ENCODE measurements around the gene DMAP1. TPM values are rescaled to one million over a fixed set of nuclear protein-coding genes. Genes with fewer than 3 reads are reported as not detected.

The DMAP1 gene
- total RNA-seq, 1 experiment from 2014 or later: 45.5 TPM

DNA sequence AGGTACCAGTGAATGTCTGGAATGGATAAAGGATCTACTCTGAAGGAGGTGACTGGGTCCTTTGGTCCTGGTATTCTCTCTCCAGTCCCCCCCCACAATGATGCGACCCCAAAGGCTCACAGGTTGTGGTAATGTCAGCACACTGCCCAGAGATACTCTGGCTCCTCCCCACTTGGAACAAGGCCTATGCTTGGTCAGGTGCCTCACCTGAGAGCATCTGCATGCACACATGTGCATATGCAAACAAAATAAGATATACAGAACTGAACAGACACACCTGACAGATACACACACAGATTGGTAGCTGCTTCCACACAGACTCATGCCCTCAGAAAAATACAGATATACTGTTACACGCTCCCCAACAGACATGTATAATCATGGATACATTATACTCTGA is 33.5 kb downstream of the DMAP1 start:
- in situ Hi-C loops (cut with HindIII; ENCODE audit: low pct_unique_long_range_greater_than_20kb, low sequenced_read_pairs): no loop called here
- no peak for DNase-seq (ENCODE audit: low read depth)

DNA sequence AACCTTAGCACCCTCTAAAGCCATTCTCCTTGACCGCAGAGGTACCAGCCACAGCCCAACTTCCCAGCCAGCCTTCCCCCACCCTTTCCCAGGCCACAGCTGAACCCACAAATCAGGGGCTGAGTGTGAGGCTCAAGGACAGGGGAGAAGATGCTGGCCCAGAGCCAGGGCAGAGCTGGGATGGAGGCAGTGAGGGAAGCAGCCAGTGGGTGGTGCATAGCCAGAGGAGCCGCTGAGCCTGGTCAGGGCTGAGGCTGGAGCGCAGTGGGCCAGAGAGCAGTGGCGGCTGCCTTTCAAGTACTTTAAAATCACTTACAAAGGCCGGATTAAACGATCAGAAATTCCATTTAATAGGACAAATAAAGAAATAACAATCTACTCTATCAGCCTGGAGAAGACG is 36.3 kb downstream of the DMAP1 start:
- in situ Hi-C loops (cut with HindIII; ENCODE audit: low pct_unique_long_range_greater_than_20kb, low sequenced_read_pairs): no loop called here
- DNase-seq (ENCODE audit: low read depth): no peak

DNA sequence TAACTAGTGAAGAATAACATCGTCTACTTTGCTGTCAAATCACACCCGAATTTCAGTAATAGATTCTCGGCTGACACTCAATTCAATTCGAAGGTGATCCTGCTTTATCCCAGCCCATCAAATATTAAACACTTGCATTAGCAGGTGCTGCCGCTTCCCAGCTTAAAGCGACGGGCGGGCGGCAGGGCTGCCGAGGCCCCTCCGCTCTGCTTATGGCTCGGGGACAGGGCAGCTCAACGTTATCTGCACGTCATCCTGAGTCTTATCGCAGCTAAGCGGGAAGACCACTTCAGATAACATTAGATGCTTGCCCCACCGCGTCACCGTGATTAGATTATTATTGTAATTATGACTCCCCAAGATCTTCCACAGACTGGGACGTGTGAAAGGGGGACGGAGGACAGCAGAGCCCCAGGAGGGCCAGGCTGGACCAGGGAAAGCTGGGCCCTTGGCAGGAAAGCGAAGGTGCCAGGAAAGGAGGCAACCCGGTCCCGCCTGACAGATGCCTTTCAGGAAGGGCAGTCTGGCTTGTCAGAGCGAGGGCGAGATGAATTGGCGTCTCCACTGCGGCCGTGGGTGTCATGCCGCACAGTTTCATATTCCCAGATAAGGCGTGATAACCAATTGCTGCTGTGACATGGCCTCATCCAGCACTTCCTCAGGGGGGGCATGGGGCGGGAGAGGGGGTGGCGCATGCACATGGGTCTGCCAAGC is 37.0 kb downstream of the DMAP1 start:
- no peak for DNase-seq (ENCODE audit: low read depth)
- in situ Hi-C loops (cut with HindIII; ENCODE audit: low pct_unique_long_range_greater_than_20kb, low sequenced_read_pairs): no loop called here

DNA sequence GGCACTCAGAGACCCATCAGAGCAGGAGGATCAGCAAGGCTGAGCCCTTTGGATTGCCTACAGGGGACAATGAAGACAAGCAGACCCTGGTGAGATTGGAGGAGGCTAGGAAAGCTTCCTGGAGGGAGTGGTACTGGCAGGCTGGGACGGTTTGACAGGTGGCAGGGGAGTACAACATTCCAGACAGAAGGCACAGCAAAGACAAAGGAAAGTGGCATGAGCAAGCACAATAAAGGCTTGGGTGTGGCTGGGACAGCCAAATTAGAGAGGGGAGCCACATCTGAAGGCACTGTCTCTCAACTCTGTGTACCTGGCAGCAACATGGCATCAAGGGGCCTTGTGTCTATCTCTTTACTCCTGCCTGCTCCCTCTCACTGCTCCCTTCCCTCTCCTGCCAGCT is 38.2 kb downstream of the DMAP1 start:
- in situ Hi-C loops (cut with HindIII; ENCODE audit: low pct_unique_long_range_greater_than_20kb, low sequenced_read_pairs): no loop called here
- DNase-seq (ENCODE audit: low read depth): no peak

DNA sequence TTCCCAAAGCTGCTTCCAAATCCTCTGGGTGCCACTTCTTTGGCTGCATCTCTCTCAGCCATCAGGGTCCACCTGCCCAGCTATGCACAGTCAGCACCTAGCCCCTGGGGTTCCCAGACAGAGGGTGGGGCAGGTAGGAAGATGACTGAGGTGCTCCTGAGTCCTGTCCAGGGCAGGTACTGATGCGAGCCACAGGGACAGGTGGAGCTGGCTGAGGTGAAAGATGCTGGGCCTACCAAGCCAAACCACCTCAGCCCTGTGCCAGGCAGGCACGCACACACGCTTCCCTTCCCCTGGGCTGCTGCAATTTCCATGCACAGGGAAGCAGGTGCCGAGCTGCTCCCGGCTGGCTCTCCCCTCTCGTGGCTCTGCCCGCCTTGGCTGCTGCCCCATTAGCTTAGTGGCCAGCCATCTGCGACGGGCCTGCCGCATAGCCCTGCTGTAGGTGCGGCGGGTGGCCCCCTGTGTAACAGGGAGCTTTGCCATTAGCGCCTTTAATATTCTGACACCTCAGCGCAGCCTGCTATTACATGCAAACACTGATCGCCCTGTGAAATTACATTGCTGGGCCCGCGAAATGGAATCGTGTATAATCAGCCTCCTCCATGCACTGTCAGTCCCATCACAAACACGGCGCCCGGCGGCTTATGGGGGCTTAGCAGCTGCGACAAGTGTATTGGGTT is 38.9 kb downstream of the DMAP1 start:
- DNase-seq (ENCODE audit: low read depth): no peak
- in situ Hi-C loops (cut with HindIII; ENCODE audit: low pct_unique_long_range_greater_than_20kb, low sequenced_read_pairs): no loop called here

DNA sequence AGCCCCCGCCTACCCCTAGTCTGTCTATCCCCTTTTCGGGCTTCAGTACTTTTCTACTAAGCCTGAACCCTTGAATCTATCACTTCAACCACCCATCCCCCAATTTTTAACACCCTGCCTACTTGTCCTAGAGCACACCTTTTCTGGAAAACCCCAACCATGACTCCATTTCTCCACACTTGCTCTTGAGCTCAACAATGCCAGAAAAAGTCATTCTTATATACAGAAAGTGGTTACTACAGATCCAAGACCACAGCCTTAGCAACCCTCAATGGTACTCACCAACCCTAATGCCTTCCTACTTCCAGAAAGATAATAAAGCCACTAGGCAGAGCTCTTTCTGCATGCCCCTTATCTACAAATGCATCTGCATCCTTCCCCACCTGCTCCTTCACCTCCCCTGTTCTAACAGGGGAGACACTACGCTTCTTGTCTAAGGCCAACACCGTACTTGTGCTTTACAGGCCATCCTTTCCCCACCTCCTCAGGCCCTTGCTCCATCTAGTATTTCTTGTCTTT is 41.2 kb downstream of the DMAP1 start:
- DNase-seq (ENCODE audit: low read depth): no peak
- in situ Hi-C loops (cut with HindIII; ENCODE audit: low pct_unique_long_range_greater_than_20kb, low sequenced_read_pairs): no loop called here

DNA sequence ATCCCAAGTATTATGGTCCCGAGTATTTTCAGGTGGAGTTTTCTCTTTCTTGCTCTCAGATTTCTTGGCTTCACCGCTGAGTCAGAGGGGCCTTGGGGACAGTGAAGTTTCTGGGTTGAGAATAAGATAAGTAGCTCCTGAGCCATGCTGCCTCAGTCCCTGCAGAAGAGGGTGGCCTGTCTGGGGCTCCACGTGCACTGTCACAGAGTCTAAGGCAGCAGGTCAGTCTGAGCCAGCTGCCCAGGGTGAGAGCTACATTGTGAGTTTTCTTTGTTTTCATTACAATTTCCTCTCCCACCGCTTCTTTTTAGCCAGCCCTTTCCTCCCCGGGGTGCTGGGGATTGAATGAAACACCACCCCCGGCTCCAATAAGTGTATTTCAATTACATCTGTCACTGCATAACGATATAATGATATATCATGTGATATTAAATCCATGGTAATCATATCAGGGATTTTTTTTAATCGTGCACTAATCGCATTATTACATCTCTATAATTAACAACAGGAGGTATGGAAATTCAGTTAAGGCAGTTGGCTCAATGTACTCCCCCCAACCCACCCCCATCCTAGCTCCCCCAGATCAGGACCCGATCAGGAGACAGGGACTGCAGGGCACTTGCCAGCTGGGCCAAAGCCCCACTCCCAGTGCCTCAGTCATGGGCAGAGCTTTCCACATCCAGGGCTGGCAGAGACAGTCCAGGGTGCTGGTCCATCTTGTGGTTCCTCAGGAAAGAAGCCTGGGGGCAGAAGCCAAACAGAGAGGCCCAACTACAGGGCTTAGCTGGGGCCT is 43.7 kb downstream of the DMAP1 start:
- no peak for DNase-seq (ENCODE audit: low read depth)
- in situ Hi-C loops (cut with HindIII; ENCODE audit: low pct_unique_long_range_greater_than_20kb, low sequenced_read_pairs): no loop called here

DNA sequence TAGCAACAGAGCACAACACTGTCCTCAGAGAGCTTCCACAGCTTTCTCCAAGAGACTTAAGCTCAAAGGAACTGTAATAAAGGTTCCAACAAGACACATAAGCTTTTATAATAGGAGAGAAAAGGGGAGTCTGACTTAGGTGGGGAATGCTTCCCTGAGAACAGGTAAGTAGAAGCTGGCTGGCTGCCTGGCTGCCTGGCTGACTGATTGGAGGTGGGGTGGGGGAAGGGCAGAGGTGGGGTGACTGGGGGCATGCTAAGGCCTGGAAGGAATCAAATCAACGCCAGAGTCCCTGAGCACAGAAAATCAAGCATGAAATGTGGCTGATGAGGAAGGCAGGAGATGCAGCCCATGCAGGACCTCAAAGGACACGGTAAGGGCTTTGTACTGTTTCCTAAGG is 45.8 kb downstream of the DMAP1 start:
- in situ Hi-C loops (cut with HindIII; ENCODE audit: low pct_unique_long_range_greater_than_20kb, low sequenced_read_pairs): no loop called here
- DNase-seq (ENCODE audit: low read depth): no peak

DNA sequence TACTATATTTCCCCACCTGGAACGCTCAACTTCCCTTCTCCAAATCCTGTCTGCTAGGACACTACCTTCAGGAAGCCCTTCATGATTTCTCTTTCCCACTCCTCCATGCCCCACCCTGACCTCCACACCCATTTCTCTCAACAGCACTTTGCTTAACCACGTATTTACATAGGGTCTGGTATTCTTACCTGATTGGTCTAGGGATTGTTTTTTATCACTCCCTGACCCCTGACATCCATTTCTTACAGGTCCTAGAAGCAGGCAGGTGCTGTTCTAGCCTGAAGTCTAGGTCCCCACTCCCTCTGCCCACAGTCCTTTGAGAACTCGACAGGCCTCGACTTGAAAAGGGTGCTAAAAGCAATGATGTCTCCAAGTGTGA is 47.5 kb downstream of the DMAP1 start:
- in situ Hi-C loops (cut with HindIII; ENCODE audit: low pct_unique_long_range_greater_than_20kb, low sequenced_read_pairs): no loop called here
- DNase-seq (ENCODE audit: low read depth): no peak

DNA sequence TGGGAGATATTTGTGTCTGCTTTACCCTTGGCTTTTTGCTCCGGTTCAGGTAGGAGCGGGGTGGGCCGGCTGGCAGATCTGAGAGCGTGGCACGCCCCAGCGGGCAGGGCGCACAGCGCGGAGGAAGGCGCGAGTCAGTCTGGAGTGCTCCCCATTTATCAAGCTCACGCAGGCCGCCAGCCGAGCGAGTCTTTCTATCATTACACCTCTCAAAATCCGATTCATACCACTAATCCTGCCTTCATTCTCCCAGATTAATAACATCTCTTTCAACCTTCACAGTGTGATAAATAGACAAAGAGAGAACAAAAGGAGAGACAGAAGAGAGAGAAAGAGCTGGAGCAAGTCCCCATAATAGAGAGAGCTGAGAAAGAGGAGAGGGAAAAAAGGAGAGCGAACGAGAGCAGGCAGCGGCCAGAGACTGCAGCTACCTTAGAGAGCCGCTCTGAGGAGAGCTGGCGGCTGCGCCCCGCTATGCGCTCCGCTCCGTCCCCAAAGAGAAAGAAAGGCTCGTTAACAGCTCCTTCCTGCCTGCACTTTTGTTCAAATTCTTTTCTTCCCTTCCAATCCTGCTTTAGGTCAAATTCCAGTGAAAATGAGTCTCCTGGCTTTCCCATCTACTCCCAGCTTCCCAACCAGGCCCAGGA is 48.0 kb downstream of the DMAP1 start:
- in situ Hi-C loops (cut with HindIII; ENCODE audit: low pct_unique_long_range_greater_than_20kb, low sequenced_read_pairs): no loop called here

DNA sequence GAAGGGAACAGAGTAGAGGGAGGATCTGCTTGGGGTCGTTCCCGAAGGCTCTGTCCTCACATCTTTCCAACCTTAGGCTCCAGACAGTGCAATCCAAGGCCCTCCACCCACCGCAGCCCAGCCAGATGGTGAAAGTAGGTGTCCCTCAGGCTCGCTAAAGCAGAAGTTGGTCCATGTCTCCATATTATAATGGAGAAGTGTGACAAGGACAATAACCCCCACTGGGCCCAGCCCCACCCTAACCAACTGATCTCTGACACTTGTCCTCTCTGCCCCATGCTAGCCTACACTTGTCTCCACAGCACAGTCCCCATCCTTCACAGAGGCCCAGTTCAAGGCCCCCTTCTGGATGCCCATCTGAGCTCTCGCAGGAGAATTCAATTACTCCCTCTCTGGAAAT is 48.7 kb downstream of the DMAP1 start:
- DNase-seq (ENCODE audit: low read depth): no peak
- in situ Hi-C loops (cut with HindIII; ENCODE audit: low pct_unique_long_range_greater_than_20kb, low sequenced_read_pairs): no loop called here

More for the DNA sequence above, 48.0 kb downstream of the DMAP1 start:
- no peak for DNase-seq (ENCODE audit: low read depth)

DNA sequence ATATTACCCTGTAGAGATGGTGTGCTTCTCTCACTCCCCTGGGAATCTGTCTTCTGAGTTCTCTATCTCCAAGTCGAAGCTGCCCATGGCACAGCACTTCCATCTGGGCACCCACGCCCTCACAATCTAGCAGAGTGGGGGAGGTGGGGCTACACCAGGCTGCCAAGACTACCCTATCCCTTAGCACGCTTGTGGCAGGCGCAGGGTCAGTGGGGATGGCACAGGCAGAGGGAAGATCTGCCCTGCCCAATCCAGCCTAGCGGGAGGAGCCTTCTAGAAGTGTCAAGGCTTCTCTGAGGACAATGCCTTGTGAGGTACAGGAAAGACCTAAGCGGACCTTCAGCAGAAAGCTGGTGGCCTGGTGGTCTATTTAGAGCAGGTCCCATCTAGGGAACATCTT is 49.1 kb downstream of the DMAP1 start:
- in situ Hi-C loops (cut with HindIII; ENCODE audit: low pct_unique_long_range_greater_than_20kb, low sequenced_read_pairs): no loop called here
- DNase-seq (ENCODE audit: low read depth): no peak

DNA sequence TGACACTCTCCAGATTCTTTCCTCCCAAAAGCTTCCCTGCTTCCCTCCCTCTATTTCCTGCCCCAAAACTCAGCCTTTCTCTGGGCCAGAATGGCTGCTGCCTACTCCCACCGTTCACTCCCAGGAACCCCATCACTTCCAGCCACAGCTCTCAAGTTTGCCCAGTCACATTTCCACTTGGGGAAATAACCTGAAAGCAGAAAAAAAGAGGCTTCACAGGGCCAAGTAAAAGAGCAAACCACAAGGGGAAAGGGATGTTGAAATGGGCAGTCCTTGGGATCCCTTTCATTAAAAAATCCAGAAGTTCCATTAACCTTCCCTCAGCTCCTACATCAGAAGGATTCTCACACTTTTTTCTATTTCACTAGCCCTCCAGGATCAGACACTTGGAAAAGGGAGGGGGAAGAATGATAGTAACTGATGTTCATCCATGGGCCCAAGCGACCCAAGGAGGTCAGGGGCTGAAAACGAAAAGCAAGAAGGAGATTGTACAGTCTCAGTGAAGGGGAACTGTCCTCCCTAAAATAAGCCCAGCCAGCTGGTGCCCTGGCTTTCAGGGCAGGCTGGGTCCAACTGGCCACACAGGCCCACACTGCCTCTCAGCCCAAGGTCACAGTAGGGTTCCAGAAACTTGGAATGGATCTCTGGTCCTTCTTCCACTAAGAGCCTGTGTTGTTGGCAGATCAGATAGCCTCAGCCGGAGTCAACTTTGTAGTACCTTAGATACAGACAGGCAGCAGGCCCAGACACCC is 49.7 kb downstream of the DMAP1 start:
- in situ Hi-C loops (cut with HindIII; ENCODE audit: low pct_unique_long_range_greater_than_20kb, low sequenced_read_pairs): no loop called here
- no peak for DNase-seq (ENCODE audit: low read depth)

DNA sequence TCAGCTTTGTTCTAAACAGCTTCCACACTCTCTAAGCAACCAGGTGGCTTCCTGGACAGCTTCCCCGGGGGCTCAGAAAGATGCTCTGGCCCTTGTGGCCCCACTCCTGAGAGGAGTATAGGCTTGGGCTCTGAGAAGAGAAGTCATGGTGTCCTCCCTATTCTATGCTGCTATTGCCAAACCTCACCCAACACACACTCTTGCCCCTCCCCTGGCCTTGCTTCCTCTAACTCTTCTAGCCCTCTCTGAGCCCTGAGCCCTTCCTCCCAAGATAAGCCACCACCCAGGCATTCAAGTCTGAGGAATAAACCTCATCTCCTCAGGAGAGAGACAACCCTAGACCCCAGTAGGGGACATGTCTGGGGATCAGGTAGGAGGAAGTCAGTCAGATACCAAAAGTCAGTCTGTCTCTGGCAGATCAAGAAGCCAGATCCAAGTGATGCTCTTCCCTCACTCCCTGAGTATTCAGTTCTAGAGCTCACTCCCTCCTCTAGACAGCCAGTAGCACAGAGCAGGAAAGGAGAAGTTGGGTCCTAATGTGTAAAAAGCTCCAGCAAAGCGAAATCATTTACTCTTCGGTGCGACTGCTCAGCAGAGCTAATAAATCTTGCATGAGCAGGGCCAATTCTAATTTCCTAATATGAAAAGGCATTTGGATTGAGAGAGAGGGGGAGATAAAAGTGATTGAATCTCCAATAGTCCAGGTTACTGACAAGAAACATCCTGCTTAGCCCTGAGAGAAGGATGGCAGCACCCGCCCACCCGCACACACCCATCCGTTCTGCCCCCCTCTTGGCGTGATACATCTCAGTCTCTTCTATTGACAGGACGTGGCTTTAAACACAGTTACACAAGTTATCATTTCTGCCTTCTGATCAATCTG is 50.5 kb downstream of the DMAP1 start:
- no peak for DNase-seq (ENCODE audit: low read depth)
- in situ Hi-C loops (cut with HindIII; ENCODE audit: low pct_unique_long_range_greater_than_20kb, low sequenced_read_pairs): no loop called here

DNA sequence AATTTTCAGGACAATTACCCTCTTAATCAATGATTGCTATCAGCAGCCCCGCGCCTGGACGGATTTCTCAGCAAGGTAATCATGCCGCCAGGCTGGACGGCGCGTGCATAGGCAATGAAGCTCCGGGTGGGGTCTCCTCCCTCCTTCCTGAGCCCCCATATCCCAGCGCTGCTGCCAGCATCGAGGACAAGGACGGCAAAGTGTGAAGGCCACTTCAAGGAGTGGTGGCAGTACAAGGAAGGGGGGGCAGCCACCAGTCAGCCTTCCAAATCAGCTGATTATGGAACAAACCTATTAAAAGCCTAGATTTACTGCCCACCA is 51.1 kb downstream of the DMAP1 start:
- in situ Hi-C loops (cut with HindIII; ENCODE audit: low pct_unique_long_range_greater_than_20kb, low sequenced_read_pairs): no loop called here
- no peak for DNase-seq (ENCODE audit: low read depth)

DNA sequence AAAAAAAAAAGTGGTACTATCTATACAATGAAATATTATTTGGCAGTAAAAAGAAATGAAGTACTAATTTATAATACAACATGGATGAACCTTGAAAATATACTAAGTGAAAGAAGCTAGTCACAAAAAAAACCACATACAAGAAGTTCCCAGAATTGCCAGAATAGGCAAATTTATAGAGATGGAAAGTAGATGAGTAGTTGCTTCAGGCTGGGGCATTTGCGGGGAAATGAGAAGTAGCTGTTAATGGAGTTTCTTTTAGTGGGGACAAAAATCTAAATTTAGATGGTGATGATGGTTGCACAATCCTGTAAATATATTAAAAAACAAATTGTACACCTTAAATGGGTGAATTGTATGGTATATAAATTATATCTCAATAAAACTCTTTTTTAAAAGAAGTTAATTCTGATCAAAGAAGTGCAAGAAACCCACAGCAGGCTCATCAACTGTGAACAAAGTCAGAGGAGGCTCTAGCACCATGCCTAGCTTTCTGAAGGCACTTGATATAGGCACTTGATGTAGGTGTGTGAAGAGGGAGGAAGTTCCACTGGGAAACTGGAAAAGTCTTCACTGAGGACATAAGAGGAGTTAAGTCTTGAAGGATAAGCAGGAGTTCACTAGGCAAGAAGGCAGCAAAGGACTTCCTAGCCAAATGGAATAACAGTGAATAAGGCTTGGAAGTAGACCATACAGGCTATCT is 52.5 kb downstream of the DMAP1 start:
- in situ Hi-C loops (cut with HindIII; ENCODE audit: low pct_unique_long_range_greater_than_20kb, low sequenced_read_pairs): no loop called here
- DNase-seq (ENCODE audit: low read depth): no peak
